Calu3 (cell line): Measurements from ENCODE around the gene PARD3. TPM values are rescaled to one million over a fixed set of nuclear protein-coding genes. Genes with fewer than 3 reads are reported as not detected.

ENCODE experiments used
- BruUV-seq: library from RNA; stranded (reverse); fragments of 400-500 nt; replicated peaks from 2 replicates; lab custom pipeline; 2021; lab: Mats Ljungman, UMichigan
- CTCF ChIA-PET: fragments of 300-600 bp; sonication (Branson Sonifier 250); formaldehyde crosslinking; loops from one replicate; lab custom pipeline; 2022; ENCODE audit warnings: antibody characterized with exemption; lab: Charles Lee
- DNase-seq: peaks from one replicate; pipeline ENCODE4 v3.0.0; 2022
- H3K27ac Mint-ChIP-seq: one replicate; pipeline ENCODE4 v1.8.0; 2022; ENCODE audit warnings: mixed read lengths; ENCODE audit not compliant: unreplicated experiment
- H3K27me3 Mint-ChIP-seq: one replicate; pipeline ENCODE4 v1.8.0; 2022; ENCODE audit warnings: mixed read lengths; ENCODE audit not compliant: unreplicated experiment
- H3K36me3 Mint-ChIP-seq: one replicate; pipeline ENCODE4 v1.8.0; 2022; ENCODE audit warnings: mild to moderate bottlenecking, moderate library complexity, mixed read lengths; ENCODE audit not compliant: insufficient read depth, unreplicated experiment
- H3K4me1 Mint-ChIP-seq: one replicate; pipeline ENCODE4 v1.8.0; 2022; ENCODE audit warnings: mild to moderate bottlenecking, low read depth, mixed read lengths; ENCODE audit not compliant: unreplicated experiment
- H3K4me3 Mint-ChIP-seq: one replicate; pipeline ENCODE4 v1.8.0; 2022; ENCODE audit warnings: mild to moderate bottlenecking, low read depth, moderate library complexity, mixed read lengths; ENCODE audit not compliant: unreplicated experiment
- H3K9me3 Mint-ChIP-seq: one replicate; pipeline ENCODE4 v1.8.0; 2022; ENCODE audit warnings: low read depth, mixed read lengths; ENCODE audit not compliant: unreplicated experiment
- intact Hi-C: fragments of 100-400 bp; cut with micrococcal nuclease; formaldehyde crosslinking; loops from one replicate; pipeline ENCODE4 v1.10.0; 2022; ENCODE audit not compliant: unreplicated experiment
- total RNA-seq: library from RNA; stranded (reverse); gene quantifications from 2 replicates; pipeline ENCODE4 v1.2.3, GENCODE V29; 2022
- TF ChIP-seq, protein P1 (sequence below): fragments of 200-600 bp; IDR thresholded peaks from one replicate; pipeline ENCODE4 v1.8.0; 2022; ENCODE audit warnings: antibody characterized with exemption; ENCODE audit not compliant: unreplicated experiment

The PARD3 gene
- total RNA-seq, 1 experiment from 2014 or later, result 62.4 TPM

DNA sequence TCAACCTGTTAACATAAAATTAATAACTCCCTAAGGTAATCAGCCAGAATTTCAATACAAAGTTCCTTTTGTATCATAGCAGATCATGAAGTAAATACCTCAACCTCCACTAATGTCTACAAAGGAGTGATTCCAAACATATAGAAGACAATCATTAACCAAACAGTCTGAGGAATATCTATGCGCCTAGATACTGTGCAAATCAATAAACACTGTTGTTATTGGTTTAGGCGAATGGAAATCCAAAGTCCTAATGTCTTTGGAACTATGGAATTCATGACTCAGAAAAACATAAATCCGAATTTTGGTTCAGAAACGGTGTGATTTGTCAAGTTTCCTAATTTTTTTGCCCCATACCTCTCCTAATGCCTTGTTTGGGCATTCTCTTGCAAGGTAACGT lies 469.7 kb downstream of the PARD3 start:
- intact Hi-C loops, result no loop called here
- Mint-ChIP-seq H3K27ac (no peak overlapping the region), H3K9me3 (no peaks in the 10 kb centered on the region), H3K36me3 (no peaks in the 10 kb centered on the region), H3K27me3 (no peaks in the 10 kb centered on the region), H3K4me1 (peaks cover 16% of the 10 kb centered on the region), H3K4me3 (no peak overlapping the region)
- BruUV-seq, result no TSS peak
- DNase-seq, result no peak
- CTCF ChIA-PET, result no interaction called here
- TF ChIP-seq, protein P1, sequence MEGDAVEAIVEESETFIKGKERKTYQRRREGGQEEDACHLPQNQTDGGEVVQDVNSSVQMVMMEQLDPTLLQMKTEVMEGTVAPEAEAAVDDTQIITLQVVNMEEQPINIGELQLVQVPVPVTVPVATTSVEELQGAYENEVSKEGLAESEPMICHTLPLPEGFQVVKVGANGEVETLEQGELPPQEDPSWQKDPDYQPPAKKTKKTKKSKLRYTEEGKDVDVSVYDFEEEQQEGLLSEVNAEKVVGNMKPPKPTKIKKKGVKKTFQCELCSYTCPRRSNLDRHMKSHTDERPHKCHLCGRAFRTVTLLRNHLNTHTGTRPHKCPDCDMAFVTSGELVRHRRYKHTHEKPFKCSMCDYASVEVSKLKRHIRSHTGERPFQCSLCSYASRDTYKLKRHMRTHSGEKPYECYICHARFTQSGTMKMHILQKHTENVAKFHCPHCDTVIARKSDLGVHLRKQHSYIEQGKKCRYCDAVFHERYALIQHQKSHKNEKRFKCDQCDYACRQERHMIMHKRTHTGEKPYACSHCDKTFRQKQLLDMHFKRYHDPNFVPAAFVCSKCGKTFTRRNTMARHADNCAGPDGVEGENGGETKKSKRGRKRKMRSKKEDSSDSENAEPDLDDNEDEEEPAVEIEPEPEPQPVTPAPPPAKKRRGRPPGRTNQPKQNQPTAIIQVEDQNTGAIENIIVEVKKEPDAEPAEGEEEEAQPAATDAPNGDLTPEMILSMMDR, result no peak

DNA sequence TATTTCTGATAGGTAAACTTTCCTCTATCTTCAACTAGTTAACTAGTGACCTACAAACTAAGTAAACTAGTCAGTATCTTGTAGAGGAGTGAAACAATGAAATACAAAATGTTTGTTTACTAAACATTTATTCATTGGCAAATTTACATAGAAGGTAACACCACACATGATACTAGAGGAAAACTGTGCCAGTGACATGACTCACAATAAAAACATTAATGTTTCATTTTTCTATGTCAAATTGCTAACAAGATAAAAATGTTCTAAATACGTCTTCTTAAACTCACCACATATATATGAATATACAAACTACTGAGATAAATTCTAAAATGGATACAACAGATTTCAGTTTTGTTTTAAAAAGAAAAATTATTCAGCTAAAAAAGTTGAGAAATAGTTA lies 471.3 kb downstream of the PARD3 start:
- BruUV-seq, result no TSS peak
- H3K9me3 Mint-ChIP-seq, result no peaks in the 10 kb centered on the region
- H3K36me3 Mint-ChIP-seq, result no peaks in the 10 kb centered on the region
- H3K4me1 Mint-ChIP-seq, result peaks cover 16% of the 10 kb centered on the region
- H3K27ac Mint-ChIP-seq, result no peak overlapping the region
- intact Hi-C loops, result no loop called here
- CTCF ChIA-PET, result interaction anchor here (0.7 kb wide), 1 partner anchor 9 kb away, joined by 7 read pairs; no protein-coding TSS in a partner anchor
- TF ChIP-seq, protein P1, result no peak
- DNase-seq, result no peak
- no peaks in the 10 kb centered on the region for H3K27me3 Mint-ChIP-seq
- H3K4me3 Mint-ChIP-seq, result no peak overlapping the region

DNA sequence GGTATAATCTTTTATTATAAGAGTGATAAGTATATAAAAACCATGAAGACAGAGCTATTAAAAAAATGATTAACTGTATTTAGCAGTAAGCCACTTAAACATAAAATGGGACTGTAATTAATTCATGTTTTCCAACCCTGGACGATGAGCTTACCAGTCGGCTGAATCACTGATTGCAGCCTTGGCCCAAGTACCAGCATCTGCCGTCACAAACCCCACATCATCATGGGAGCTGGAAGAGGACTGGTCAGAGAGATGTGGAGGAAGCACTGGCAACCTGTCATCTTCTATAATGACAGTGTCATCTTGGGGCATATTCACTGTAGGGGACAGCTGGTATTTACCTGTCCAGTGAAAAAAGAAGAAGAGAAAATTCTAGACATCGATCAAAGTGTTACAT lies 473.6 kb downstream of the PARD3 start:
- intact Hi-C loops, result no loop called here
- Mint-ChIP-seq H3K27me3 (no peaks in the 10 kb centered on the region), H3K36me3 (no peaks in the 10 kb centered on the region), H3K27ac (no peak overlapping the region), H3K4me1 (peaks cover 16% of the 10 kb centered on the region), H3K9me3 (no peaks in the 10 kb centered on the region), H3K4me3 (no peak overlapping the region)
- BruUV-seq, result no TSS peak
- no peak for DNase-seq
- CTCF ChIA-PET, result no interaction called here
- TF ChIP-seq, protein P1, result no peak

DNA sequence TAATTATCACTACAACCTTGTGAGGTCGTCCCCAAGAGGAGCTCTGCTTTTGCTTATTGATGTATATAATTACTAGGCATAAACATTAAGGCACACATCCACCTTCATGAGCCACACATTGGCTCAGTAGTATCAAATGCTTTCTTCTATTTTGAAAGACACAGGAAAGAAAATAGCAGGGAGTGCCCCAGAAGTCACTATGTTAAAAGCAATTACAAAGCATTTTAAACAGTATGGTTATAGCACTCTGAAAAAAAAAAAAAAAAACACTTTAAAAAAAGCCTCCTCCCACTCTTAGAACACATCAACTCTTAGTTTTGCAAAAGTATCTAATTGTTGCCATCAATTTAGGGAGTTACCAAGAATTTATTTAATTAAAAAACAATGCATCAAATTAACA lies 474.2 kb downstream of the PARD3 start:
- BruUV-seq, result no TSS peak
- intact Hi-C loops, result no loop called here
- TF ChIP-seq, protein P1, result no peak
- CTCF ChIA-PET, result no interaction called here
- H3K27me3 Mint-ChIP-seq, result no peaks in the 10 kb centered on the region
- no peak overlapping the region for H3K4me3 Mint-ChIP-seq
- no peaks in the 10 kb centered on the region for H3K36me3 Mint-ChIP-seq
- DNase-seq, result no peak
- no peaks in the 10 kb centered on the region for H3K9me3 Mint-ChIP-seq
- no peak overlapping the region for H3K27ac Mint-ChIP-seq
- H3K4me1 Mint-ChIP-seq, result peaks cover 15% of the 10 kb centered on the region
